AG04450 (cell line): ENCODE data around the gene ADIPOR1. TPM values are rescaled to one million over a fixed set of nuclear protein-coding genes. Genes with fewer than 3 reads are reported as not detected.
A peak's percentile ranks its signal among the peaks of the same experiment; 100 is the strongest.

Experiments
- CTCF ChIA-PET: fragments of 300-600, 350-600 bp; formaldehyde crosslinking; extraction: SDS; loops from one replicate; lab custom pipeline; 2022; ENCODE audit warnings: antibody characterized with exemption, inconsistent platforms; lab: Charles Lee
- POLR2A ChIA-PET: fragments of 350-600 bp; formaldehyde crosslinking; extraction: SDS; loops from one replicate; lab custom pipeline; 2021; ENCODE audit warnings: antibody characterized with exemption, inconsistent platforms; lab: Yijun Ruan, JAX
- DNase-seq: peaks from one replicate; pipeline ENCODE4 v3.0.0-alpha.2; 2011; ENCODE audit warnings: low read depth, low spot score
- H3K27ac ChIP-seq: one replicate; pipeline ENCODE4 v1.5.1; 2012; ENCODE audit warnings: low read depth, low read length, control low read depth
- H3K27me3 ChIP-seq: one replicate; pipeline ENCODE4 v1.6.0; 2012; ENCODE audit warnings: low read length; ENCODE audit not compliant: control insufficient read depth, insufficient read depth
- H3K4me3 ChIP-seq: 2 replicates; pipeline ENCODE4 v1.5.1; 2011; ENCODE audit warnings: mild to moderate bottlenecking, low read depth, low read length, control low read depth
- H3K9me3 ChIP-seq: 2 replicates; pipeline ENCODE4 v1.5.1; 2012; ENCODE audit warnings: low read length; ENCODE audit not compliant: control insufficient read depth, insufficient read depth
- polyA plus RNA-seq: library from polyadenylated mRNA; depleted of rRNA; stranded (reverse); fragments of >200 nt; gene quantifications from 2 replicates; pipeline ENCODE4 v1.2.3, GENCODE V29; 2011
- TF ChIP-seq, protein P1 (sequence below): IDR thresholded peaks from 2 replicates; pipeline ENCODE4 v1.5.1; 2011; ENCODE audit warnings: low read depth, low read length, control low read depth, inconsistent platforms

Gene ADIPOR1
- polyA plus RNA-seq, 1 experiment, result 124 TPM

DNA sequence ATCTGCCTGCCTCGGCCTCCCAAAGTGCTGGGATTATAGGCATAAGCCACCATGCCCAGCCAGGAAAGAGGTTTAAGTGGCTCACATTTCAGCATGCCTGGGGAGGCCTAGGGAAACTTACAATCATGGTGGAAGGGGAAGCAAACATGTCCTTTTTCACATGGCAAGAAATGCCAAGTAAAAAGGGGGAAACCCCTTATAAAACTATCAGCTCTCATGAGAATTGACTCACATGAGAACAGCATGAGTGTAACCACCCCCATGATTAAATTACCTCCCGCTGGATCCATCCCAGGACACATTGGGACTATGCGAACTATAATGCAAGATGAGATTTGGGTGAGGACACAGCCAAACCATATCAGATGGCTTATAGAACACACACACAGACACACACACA lies 22.3 kb downstream of the ADIPOR1 start:
- no peaks in the 10 kb centered on the region for H3K27me3 ChIP-seq
- no peaks in the 10 kb centered on the region; the same call in 1 of the 2 replicates for H3K9me3 ChIP-seq
- ChIA-PET POLR2A (no interaction called here), CTCF (no interaction called here)
- no peak overlapping the region for H3K27ac ChIP-seq
- TF ChIP-seq, protein P1, sequence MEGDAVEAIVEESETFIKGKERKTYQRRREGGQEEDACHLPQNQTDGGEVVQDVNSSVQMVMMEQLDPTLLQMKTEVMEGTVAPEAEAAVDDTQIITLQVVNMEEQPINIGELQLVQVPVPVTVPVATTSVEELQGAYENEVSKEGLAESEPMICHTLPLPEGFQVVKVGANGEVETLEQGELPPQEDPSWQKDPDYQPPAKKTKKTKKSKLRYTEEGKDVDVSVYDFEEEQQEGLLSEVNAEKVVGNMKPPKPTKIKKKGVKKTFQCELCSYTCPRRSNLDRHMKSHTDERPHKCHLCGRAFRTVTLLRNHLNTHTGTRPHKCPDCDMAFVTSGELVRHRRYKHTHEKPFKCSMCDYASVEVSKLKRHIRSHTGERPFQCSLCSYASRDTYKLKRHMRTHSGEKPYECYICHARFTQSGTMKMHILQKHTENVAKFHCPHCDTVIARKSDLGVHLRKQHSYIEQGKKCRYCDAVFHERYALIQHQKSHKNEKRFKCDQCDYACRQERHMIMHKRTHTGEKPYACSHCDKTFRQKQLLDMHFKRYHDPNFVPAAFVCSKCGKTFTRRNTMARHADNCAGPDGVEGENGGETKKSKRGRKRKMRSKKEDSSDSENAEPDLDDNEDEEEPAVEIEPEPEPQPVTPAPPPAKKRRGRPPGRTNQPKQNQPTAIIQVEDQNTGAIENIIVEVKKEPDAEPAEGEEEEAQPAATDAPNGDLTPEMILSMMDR, result no peak
- no peak for DNase-seq
- no peak overlapping the region for H3K4me3 ChIP-seq

DNA sequence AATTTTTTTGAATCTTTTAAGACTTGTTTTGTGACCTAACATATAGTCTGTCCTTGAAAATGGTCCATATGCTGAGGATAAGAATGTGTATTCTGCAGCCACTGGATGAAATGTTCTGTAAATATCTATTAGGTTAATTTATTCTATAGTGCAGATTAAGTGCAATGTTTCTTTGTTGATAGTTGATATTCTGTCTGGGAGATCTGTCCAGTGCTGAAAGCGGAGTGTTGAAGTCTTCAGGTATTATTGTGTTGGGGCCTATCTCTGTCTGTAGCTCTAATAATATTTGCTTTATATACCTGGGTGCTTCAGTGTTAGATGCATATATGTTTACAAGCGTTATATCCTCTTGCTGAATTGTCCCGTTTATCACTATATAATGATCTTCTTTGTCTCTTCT lies 23.4 kb downstream of the ADIPOR1 start:
- no peak overlapping the region for H3K27ac ChIP-seq
- DNase-seq, result no peak
- no peak overlapping the region for H3K4me3 ChIP-seq
- ChIA-PET CTCF (no interaction called here), POLR2A (no interaction called here)
- no peaks in the 10 kb centered on the region; the same call in 1 of the 2 replicates for H3K9me3 ChIP-seq
- no peaks in the 10 kb centered on the region for H3K27me3 ChIP-seq
- TF ChIP-seq, protein P1, result no peak

DNA sequence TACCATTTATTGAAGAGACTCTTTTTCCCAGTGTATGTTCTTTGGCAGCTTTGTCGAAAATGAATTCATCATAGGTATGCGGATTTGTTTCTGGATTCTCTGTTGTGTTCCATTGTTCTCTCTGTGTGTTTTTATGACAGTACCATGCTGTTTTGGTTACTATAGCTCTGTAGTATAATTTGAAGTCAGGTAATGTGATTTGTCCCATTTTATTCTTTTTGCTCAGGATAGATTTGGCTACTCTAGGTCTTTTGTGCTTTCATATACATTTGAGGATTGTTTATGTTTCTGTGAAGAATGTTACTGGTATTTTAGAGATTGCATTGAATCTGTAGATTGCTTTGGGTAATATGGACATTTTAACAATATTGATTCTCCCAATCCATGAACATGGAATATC lies 25.6 kb downstream of the ADIPOR1 start:
- Histone ChIP-seq H3K27ac (no peak overlapping the region), H3K27me3 (no peaks in the 10 kb centered on the region), H3K9me3 (no peaks in the 10 kb centered on the region; the same call in 1 of the 2 replicates), H3K4me3 (no peak overlapping the region)
- CTCF ChIA-PET, result no interaction called here
- TF ChIP-seq, protein P1, result no peak
- no peak for DNase-seq
- POLR2A ChIA-PET, result no interaction called here

DNA sequence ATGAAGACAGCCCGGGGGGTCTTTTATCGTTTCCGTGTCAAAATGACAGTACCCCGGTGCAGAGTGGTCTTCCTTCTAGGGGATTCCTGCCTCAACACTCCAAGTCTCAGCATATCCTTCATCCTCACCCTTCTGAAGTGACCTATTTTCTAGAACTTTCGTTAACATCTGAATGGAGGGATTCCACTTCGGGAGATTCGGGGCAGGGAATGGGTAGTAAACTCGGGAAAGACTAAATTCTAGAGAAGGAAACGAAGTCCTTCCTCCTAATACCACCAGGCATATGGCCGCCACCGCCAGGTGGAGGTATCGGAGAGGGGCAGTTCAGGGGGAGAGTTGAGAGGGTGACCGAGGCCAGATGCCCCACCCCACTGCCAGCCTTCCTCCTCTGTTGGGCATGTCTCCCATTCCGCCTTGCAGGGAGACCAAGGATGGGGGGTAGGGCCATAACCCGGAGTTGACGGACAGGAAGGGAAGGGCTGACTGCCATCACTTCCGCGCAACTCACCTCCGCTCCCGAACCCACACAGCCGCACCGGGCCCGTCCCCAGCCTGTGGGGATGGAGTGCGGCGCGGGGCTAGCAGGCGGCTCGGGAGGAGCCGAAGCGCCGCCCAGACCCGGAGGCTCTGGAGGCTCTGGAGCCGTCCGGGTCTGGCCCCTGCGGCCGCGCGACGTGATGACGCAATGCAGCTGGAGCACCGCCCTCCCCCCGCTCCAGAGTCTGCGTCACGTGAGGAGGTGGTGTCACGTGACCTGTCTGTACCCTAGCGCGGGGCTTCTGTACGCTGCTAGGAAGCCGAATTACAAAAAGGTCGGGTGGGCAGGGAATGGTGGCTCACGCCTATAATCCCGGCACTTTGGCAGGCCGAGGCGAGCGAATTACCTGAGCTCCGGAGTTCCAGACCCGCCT lies 31.3 kb downstream of the ADIPOR1 start, which contains the start of gene KLHL12:
TSS of gene KLHL12 (minus strand) at position 654 of the 911 bp plus-strand sequence. CDS start 2,072 bp downstream, outside the sequence.
- peak; percentile 93 for DNase-seq
- H3K9me3 ChIP-seq, result no peaks in the 10 kb centered on the region
- TF ChIP-seq, protein P1, result peak; percentile 61
- H3K4me3 ChIP-seq, result peak within 1 kb of the TSS; percentile 98
- CTCF ChIA-PET, result interaction anchor here (0.7 to 1.4 kb wide), 3 partner anchors 73 to 343 kb away, joined by 3 to 6 read pairs (median 5); no protein-coding TSS in a partner anchor
- H3K27ac ChIP-seq, result peak within 1 kb of the TSS; percentile 91
- no peaks in the 10 kb centered on the region for H3K27me3 ChIP-seq
- POLR2A ChIA-PET, result interaction anchor here (0.9 to 1.3 kb wide), 4 partner anchors 17 to 116 kb away, joined by 4 to 7 read pairs (median 6); partner anchors contain the start of genes PCAT6 and TMEM183A

DNA sequence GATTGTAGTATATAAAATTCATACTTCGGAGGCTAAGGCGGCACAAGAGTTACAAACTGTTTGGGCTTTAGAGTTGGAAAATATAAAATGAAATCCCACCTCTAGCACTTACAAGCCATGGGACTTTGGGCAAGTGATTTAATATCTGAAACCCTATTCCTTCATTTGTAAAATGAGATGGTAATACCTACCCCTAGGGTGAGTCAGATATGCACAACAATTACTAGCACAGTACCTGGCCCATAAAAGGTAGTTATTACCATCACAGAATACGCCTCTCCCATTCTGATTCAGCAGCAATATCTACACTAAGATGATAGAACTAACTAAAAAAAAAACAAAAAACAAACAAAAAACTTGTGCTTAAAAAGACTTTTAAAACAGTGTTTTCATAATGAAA lies 34.6 kb downstream of the ADIPOR1 start:
- POLR2A ChIA-PET, result no interaction called here
- TF ChIP-seq, protein P1, result no peak

More for the DNA sequence above, 34.6 kb downstream of the ADIPOR1 start:
- Histone ChIP-seq H3K9me3 (no peaks in the 10 kb centered on the region), H3K4me3 (no peak overlapping the region), H3K27ac (no peak overlapping the region), H3K27me3 (no peaks in the 10 kb centered on the region)
- CTCF ChIA-PET, result interaction anchor here (1.3 kb wide), 1 partner anchor 75 kb away, joined by 5 read pairs; no protein-coding TSS in a partner anchor
- DNase-seq, result no peak
